ENCODE results near the gene CEACAM19. TPM values are rescaled to one million over a fixed set of nuclear protein-coding genes. Genes with fewer than 3 reads are reported as not detected.
"Not testable (repeated sequence)": the region's sequence is repeated elsewhere in the genome, so short reads cannot be mapped to it uniquely, and the experiment has no call there.

The CEACAM19 gene, protein sequence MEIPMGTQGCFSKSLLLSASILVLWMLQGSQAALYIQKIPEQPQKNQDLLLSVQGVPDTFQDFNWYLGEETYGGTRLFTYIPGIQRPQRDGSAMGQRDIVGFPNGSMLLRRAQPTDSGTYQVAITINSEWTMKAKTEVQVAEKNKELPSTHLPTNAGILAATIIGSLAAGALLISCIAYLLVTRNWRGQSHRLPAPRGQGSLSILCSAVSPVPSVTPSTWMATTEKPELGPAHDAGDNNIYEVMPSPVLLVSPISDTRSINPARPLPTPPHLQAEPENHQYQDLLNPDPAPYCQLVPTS
- 1 to 10 TPM; 3.4 to 6.2 TPM for total RNA-seq

DNA sequence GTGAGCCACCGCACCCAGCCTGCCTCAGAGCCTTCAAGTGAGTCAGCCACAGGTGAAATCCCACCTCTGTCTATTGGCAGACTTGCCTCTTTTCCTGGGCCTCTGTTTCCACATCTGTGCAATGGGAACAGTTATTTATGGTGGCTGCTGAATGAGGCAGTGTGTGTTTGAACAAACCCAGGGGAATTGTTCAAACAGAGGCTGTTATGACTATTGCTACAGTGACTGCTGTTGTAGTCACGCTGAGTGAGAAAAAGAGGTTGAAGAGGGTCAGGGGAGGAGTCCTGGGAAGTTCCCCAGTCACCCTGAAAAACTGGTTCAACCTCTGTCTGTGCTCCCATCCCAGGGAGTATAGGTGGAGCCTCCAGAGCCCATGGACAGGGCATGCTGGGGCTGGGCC, at the start of gene CEACAM19:
Gene CEACAM19, plus strand, starts transcription at position 83 of the 400 bp plus-strand sequence. CDS start 450 bp downstream, outside the sequence.
- TF ChIP-seq, protein P1, sequence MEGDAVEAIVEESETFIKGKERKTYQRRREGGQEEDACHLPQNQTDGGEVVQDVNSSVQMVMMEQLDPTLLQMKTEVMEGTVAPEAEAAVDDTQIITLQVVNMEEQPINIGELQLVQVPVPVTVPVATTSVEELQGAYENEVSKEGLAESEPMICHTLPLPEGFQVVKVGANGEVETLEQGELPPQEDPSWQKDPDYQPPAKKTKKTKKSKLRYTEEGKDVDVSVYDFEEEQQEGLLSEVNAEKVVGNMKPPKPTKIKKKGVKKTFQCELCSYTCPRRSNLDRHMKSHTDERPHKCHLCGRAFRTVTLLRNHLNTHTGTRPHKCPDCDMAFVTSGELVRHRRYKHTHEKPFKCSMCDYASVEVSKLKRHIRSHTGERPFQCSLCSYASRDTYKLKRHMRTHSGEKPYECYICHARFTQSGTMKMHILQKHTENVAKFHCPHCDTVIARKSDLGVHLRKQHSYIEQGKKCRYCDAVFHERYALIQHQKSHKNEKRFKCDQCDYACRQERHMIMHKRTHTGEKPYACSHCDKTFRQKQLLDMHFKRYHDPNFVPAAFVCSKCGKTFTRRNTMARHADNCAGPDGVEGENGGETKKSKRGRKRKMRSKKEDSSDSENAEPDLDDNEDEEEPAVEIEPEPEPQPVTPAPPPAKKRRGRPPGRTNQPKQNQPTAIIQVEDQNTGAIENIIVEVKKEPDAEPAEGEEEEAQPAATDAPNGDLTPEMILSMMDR (IDR thresholded peaks at IDR 0.05) = no peak
- no peaks in the 10 kb centered on the region for H3K27me3 ChIP-seq (replicated peaks; ENCODE audit: insufficient read depth)
- DNase-seq (ENCODE audit: low spot score) (no peak), ATAC-seq (ENCODE audit: insufficient number of reproducible peaks, low FRiP score, low read depth) (no peak)
- H3K36me3 ChIP-seq = no peaks in the 10 kb centered on the region
- no peak within 1 kb of the TSS for H3K27ac ChIP-seq
- no peaks in the 10 kb centered on the region for H3K9me3 ChIP-seq
- no peak within 1 kb of the TSS for H3K4me3 ChIP-seq
- H3K4me1 ChIP-seq (ENCODE audit: control insufficient read depth in 1 of 2, low read depth in 2 of 2) = no peaks in the 10 kb centered on the region

DNA sequence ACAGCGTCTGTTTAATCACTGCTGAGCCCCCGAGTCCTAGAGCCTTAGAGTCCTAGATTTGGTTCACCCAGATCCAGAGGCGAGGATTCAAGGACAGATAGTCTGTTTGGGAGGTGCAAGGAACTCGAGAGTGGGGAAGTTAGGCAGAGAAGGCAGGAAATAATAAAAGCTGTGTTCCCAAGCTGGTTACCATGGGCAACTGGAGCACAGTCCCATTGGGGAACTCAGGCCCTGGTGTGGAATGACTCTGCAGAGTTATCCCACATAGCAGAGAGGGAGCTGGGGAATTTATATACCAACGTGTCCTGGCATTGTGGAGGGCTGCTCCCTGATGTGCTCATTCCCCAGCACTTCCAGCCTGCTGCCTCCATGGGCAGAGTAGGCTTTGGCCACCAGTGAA, 48.2 kb upstream of the CEACAM19 start:
- no peaks in the 10 kb centered on the region for H3K9me3 ChIP-seq
- no peaks in the 10 kb centered on the region for H3K27me3 ChIP-seq (replicated peaks; ENCODE audit: insufficient read depth)
- no peaks in the 10 kb centered on the region for H3K36me3 ChIP-seq
- no peak overlapping the region for H3K4me3 ChIP-seq
- DNase-seq (ENCODE audit: low spot score) (no peak), ATAC-seq (ENCODE audit: insufficient number of reproducible peaks, low FRiP score, low read depth) (no peak)
- TF ChIP-seq, protein P1 (IDR thresholded peaks at IDR 0.05) = no peak
- H3K27ac ChIP-seq = no peak overlapping the region
- peaks cover 0 to 6% of the 10 kb centered on the region in 2 donors for H3K4me1 ChIP-seq (ENCODE audit: control insufficient read depth in 1 of 2, low read depth in 2 of 2)

DNA sequence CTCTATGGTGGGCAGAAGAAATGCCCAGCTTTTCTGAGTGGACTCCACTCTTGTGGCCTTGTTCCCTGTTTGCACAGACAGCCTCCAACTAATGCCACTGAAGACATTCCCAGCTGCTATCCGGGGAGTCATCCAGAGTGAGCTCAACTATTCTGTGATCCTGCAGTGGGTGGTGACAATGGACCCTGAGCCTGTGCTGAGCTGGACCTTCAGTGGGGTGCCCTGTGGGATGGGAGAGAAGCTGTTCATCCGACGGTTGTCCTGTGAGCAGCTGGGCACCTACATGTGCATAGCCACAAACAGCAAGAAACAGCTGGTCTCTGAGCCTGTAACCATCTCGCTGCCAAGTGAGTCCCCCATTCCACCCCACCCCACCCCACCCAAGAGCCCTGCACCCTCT, 47.7 kb upstream of the CEACAM19 start:
- H3K9me3 ChIP-seq = no peaks in the 10 kb centered on the region
- H3K36me3 ChIP-seq = no peaks in the 10 kb centered on the region
- TF ChIP-seq, protein P1 (IDR thresholded peaks at IDR 0.05) = no peak
- H3K4me3 ChIP-seq = no peak overlapping the region
- H3K27me3 ChIP-seq (replicated peaks; ENCODE audit: insufficient read depth) = no peaks in the 10 kb centered on the region
- H3K27ac ChIP-seq = no peak overlapping the region
- ATAC-seq (ENCODE audit: insufficient number of reproducible peaks, low FRiP score, low read depth) (no peak), DNase-seq (ENCODE audit: low spot score) (no peak)
- H3K4me1 ChIP-seq (ENCODE audit: control insufficient read depth in 1 of 2, low read depth in 2 of 2) = peaks cover 0 to 6% of the 10 kb centered on the region in 2 donors

DNA sequence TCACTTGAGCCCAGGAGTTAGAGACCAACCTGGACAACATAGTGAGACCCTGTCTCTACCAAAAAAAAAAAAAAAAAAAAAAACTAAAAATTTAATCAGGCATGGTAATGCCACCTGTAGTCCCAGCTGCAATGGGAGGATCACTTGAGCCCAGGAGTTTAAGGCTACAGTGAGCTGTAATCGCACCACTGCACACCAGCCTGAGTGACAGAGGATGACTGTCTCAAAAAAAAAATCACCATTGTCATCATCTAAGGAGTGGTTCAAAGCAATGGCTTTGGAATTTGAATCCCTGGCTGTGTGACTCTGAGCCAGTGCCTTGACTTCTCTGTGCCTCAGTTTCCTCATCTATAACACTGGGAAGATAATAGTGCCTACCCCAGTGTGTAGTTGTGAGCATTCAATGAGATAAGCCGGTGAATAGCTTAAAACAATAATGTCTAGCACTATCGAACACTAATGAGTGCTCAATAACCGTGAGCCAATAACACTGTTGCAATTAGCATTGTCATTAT, 46.4 kb upstream of the CEACAM19 start:
- Histone ChIP-seq H3K27me3 (replicated peaks; ENCODE audit: insufficient read depth) (no peaks in the 10 kb centered on the region), H3K4me3 (no peak overlapping the region), H3K27ac (no peak overlapping the region), H3K9me3 (no peaks in the 10 kb centered on the region), H3K4me1 (ENCODE audit: control insufficient read depth in 1 of 2, low read depth in 2 of 2) (peaks cover 0 to 6% of the 10 kb centered on the region in 2 donors), H3K36me3 (no peaks in the 10 kb centered on the region)
- no peak for ATAC-seq (ENCODE audit: insufficient number of reproducible peaks, low FRiP score, low read depth)
- TF ChIP-seq, protein P1 (IDR thresholded peaks at IDR 0.05) = no peak
- DNase-seq (ENCODE audit: low spot score) = no peak

DNA sequence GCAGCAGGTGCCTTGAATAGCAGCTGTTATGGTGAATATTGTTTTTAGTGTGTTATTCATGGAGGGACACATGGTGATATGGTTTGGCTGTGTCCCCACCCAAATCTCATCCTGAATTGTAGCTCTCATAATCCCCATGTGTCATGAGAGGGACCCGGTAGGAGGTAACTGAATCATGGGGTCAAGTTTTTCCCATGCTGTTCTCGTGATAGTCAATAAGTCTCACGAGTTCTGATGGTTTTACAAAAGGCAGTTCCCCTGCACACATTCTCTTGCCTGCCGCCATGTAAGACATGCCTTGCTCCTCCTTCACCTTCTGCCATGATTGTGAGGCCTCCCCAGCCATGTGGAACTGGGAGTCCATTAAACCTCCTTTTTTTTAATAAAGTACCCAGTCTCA, 45.6 kb upstream of the CEACAM19 start:
- not testable (repeated sequence) for H3K36me3 ChIP-seq; H3K4me1 ChIP-seq (ENCODE audit: control insufficient read depth in 1 of 2, low read depth in 2 of 2); DNase-seq (ENCODE audit: low spot score); H3K4me3 ChIP-seq; ATAC-seq (ENCODE audit: insufficient number of reproducible peaks, low FRiP score, low read depth); H3K27ac ChIP-seq; H3K9me3 ChIP-seq; H3K27me3 ChIP-seq (replicated peaks; ENCODE audit: insufficient read depth)

Data from thoracic aorta (tissue), 2 donors.